GM19099 (cell line): ENCODE data around the gene POU3F3.

Source experiments
- POLR2A ChIP-seq: IDR thresholded peaks from 3 replicates; pipeline ENCODE4 v1.6.1; 2011; ENCODE audit warnings: low read depth; ENCODE audit not compliant: insufficient read length; ENCODE audit errors: extremely low read depth

Gene POU3F3

DNA sequence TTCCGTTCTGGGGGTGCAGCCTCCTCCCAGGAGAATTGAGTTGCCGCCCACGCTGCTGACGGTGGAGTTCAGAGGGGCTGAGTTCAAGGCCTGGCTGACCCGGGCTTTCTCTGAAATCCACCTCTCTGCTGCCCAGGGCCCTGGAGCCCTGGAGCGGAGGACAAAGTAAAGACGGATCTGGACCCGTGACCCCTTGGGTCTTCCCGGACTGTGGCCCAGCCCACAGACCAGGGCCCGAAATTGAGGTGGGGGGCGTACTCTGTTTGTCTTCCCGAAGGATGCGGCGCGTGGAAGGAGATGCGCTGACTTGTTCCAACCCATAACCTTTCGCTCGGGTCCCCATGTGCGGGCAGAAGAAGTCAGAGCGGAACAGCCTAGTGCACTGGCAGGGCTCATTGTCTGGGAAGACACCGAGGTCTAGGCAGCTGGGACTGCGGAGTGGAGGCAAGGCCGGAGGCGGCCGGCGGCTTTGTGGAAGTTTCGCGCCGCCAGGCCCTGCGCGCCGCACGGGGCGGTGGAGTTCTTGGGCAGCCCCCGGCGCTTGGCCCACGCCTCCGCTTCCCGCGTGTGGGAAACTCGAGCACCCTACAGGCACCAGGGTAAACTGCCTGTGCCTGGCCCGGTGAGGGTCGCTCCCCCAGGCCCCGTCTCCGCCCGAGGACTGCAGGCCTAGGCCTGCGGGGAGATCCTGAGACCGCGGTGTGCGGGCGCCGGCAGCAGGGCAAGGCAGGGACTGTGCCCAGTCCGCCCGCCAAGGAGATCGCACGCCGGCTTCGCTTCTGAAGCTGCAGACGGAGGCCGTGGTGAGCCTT, 9.8 kb downstream of the POU3F3 start:
- TF ChIP-seq POLR2A, result no peak

DNA sequence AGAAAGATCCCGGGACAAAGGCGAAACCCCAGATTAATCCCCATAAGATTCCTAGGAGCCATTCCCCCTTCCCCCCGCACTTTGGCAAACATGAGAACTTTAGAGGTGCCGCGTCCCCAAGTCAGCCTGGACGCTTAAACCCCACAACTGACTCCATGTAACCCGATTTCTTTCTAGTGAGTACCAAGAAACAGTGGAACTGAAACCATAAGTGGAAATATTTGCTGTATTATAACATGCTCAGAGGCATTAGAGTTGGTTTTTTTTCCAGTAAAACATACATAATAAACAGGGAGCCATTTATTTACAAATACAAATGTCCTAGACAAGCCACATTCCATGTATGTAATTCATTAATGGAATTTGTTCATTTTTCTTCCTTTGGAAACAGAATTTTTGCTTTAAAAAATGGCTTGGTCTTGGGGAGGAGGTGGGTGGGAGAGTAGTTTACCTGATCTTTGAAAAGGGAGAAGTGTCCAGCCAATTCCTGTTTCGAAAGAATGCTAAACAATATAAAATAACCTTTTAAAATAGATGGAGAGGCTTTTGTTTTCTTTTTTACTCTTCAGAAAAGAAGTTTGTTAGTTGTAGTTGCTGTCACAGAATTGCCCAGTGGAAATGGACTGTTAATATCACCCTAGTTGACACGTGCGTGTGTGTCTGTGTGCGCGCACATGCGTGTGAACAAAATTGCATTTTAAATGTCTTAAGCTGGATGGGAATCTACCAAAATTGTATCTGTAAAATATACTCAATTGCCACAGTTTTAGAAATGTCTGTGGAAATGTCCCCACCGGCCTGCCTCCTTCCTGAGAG, 10.6 kb downstream of the POU3F3 start:
- no peak for TF ChIP-seq POLR2A

GRCh38 chr2:104865096-104865470, 11.2 kb downstream of the POU3F3 start:
- TF ChIP-seq POLR2A, result no peak

- no peak for TF ChIP-seq POLR2A
These were observed 12.4 kb downstream of the POU3F3 start for GRCh38 chr2:104866122-104866864.

- TF ChIP-seq POLR2A, result no peak
These were observed 13.2 kb downstream of the POU3F3 start for GRCh38 chr2:104866883-104867812.

- TF ChIP-seq POLR2A, result no peak
These were observed 14.0 kb downstream of the POU3F3 start for GRCh38 chr2:104867813-104868504.

DNA sequence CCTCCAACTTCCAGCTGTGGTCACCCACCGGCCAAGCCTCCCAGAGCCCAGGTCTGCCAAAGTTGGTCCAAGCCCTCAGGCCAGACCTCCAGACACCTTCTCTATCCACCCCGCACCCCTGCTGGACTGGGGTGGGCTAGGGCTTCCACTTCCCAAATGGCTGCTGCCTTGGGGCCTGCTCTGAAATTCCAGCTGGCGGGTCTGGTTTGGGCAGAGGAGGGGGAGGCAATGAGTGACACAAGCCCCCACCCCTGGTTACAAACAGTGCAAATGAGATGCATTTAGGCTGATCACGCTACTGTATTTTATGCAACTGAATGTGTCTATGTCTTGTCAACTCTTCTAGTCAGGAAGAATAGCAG, 14.6 kb downstream of the POU3F3 start:
- no peak for TF ChIP-seq POLR2A

GRCh38 chr2:104870100-104870975, 16.4 kb downstream of the POU3F3 start:
- TF ChIP-seq POLR2A, result no peak

GRCh38 chr2:104871649-104871971, 17.7 kb downstream of the POU3F3 start:
- TF ChIP-seq POLR2A, result no peak

- no peak for TF ChIP-seq POLR2A
These were observed 18.3 kb downstream of the POU3F3 start for GRCh38 chr2:104871972-104872865.

DNA sequence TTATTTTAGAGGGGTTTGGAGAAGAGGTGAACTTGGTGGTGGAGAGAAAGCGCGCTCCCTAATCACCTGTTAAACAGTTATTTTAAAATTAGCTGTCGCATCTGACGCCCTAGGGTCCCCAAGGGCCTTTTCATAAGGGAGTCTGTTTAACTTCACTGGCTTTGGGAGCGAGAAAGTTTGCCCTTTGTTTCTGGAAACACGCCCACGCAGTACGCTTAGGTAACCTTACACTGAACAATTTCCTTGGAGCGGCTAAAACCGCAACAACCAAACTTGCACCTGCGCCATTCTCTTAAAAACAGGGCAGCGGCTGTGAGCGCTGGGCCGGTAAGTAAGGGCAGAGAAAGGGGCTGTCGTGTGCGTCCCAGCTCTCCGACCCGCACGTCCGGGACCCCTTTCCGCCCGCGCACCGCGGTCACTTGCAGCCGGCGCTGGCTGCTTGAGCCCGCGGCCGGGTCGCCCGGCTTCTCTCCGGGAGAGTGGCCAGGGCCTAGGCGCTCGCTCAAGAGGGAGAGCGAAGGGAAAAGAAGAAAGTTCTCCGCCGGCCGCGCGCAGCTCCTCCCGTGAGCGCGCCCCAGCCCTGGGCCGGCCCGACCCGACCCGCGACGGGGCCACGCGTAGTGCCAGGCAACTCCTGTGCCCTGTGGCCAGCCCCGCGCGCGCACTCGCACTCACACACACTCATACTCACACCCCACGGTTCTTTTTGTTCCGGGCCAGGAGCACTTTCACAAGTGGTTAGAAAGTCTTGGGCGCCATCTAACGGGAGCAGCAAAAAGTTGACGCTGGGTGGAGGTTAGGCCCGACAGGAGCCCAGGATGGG, 19.2 kb downstream of the POU3F3 start:
- no peak for TF ChIP-seq POLR2A
